Choroid plexus epithelial cell (primary cell): ENCODE data around the gene MMP25.

Experiments used
- DNase-seq: peaks from one replicate; pipeline ENCODE4 v3.0.0-alpha.2; 2010; ENCODE audit warnings: low read depth
- H3K4me3 ChIP-seq: 2 replicates; pipeline ENCODE4 v1.5.1; 2011; ENCODE audit warnings: low read depth, mild to moderate bottlenecking, control low read depth, low read length, moderate library complexity
- CTCF ChIP-seq: conservative IDR thresholded peaks from 2 replicates; pipeline ENCODE4 v1.5.1; 2011; ENCODE audit warnings: low read depth, mild to moderate bottlenecking, control low read depth, inconsistent platforms, low read length, moderate library complexity

The MMP25 gene

GRCh38 chr16:3017344-3017743 is 29.0 kb upstream of the MMP25 start:
- DNase-seq = no peak
- no peak for TF ChIP-seq CTCF
- H3K4me3 ChIP-seq = no peak overlapping the region

DNA sequence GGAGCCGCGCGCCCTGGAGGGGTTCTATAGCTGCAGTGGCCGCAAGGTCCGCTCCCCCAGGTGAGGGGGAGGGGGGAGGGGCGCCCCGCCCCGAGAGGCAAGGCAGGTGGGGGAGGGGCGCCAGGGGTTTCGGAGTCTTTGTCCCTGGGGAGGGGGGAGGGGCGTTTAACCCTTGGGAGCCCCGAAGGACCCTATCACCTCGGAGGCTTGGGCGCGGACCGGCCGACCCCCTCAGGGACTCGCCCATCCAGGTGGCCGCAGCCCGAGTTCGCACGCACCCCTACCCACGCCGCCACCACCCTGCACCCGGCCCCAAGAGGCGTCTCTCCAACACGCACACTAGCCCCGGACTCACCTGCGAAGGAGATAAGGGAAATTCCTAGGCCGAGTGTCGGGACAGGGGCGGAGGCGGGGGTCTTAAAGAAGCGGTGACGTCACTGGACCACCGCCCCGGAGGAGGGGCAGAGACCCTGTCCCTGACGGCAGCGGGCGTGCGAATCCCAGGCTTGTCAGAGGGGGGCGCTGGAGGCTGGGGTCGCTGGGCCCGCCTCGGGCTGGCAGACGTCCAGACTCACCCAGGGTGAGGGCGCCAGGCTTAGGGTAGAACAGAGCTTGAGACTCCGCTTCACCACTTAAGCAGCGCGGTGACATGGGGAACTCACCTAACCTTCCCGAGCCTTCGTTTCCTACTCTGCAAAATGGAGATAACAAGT is 28.4 kb upstream of the MMP25 start, which contains the start of gene CLDN6:
CLDN6 (minus strand) TSS at position 390 of the 713 bp plus-strand sequence. CDS start 2,162 bp downstream, outside the sequence.
- TF ChIP-seq CTCF = peak; percentile 42
- peak; percentile 8 for DNase-seq
- H3K4me3 ChIP-seq = no peak within 1 kb of the TSS

GRCh38 chr16:3019594-3020246 is 26.6 kb upstream of the MMP25 start:
- peak overlapping the region; percentile 31 for H3K4me3 ChIP-seq
- no peak for TF ChIP-seq CTCF
- no peak for DNase-seq

- DNase-seq = peak; percentile 68
- TF ChIP-seq CTCF = no peak
- peak within 1 kb of the TSS; percentile 82 for H3K4me3 ChIP-seq
Observed at GRCh38 chr16:3020247-3020603, 26.1 kb upstream of the MMP25 start, which contains the start of gene TNFRSF12A. TNFRSF12A (plus strand) TSS chr16:3020368; CDS start chr16:3020398, 30 bp downstream.

DNA sequence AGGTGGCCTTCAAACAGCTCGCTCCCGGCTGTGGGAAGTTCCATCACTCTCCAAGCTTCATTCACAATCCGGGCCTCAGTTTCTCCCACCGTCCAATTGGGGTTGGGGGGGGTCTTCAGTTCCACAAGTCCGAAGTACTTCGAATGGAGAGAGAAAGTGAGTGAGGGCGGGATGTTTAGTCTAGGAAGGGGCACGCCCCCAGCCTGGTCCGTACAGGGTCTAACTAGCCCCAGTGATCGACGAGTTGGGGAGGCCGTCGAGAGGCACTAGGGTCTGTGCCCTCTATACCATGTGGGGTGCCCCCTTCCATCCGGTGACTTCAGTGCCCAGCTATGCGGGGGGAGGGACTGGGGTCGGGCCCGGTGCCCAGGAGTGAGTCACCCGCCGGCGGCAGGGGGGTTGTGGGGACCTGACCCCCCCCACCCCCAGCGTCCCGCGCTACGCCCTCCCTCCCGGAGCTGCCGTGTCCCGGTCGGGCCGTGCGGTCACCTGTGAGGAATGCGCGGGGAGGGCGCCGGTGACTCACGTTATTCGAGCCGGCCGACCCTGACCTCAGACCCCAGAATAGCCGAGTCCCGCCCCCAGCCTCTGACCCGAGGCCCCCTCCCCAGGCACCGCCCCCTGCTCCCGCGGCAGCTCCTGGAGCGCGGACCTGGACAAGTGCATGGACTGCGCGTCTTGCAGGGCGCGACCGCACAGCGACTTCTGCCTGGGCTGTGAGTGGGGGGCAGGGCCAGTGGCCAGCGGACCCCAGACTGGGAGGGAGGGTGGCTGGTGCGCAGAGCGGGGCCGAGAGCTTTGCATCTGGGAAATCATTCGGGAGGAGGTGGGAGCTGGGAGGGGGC is 25.5 kb upstream of the MMP25 start:
- peak; percentile 86 for DNase-seq
- peak overlapping the region; percentile 82 for H3K4me3 ChIP-seq
- TF ChIP-seq CTCF = no peak

- peak; percentile 94 for DNase-seq
- peak; percentile 46 for TF ChIP-seq CTCF
- H3K4me3 ChIP-seq = peak overlapping the region; percentile 82
Observed at GRCh38 chr16:3021449-3022207, 24.7 kb upstream of the MMP25 start.
